WERI-Rb-1 (cell line): ENCODE results near the gene PACS1.

Experiments used
- DNase-seq: peaks from one replicate; pipeline ENCODE4 v3.0.0-alpha.2; 2020
- H3K27ac ChIP-seq: fragments of 250-450 bp; sonication (Bioruptor Pico); 2 replicates; pipeline ENCODE4 v1.5.1; 2020; ENCODE audit warnings: mild to moderate bottlenecking, moderate library complexity
- H3K27me3 ChIP-seq: fragments of 250-450 bp; sonication (Bioruptor Pico); 2 replicates; pipeline ENCODE4 v1.5.1; 2021; ENCODE audit warnings: mild to moderate bottlenecking, low read depth, moderate library complexity; ENCODE audit not compliant: insufficient read depth, severe bottlenecking
- H3K36me3 ChIP-seq: fragments of 250-450 bp; sonication (Bioruptor Pico); 2 replicates; pipeline ENCODE4 v1.5.1; 2020; ENCODE audit warnings: mild to moderate bottlenecking, moderate library complexity
- H3K4me3 ChIP-seq: 2 replicates; pipeline ENCODE4 v1.5.1; 2011; ENCODE audit warnings: low read depth, mild to moderate bottlenecking, control low read depth, low read length
- H3K9me3 ChIP-seq: fragments of 250-450 bp; sonication (Bioruptor Pico); 2 replicates; pipeline ENCODE4 v1.5.1; 2021; ENCODE audit warnings: mild to moderate bottlenecking, moderate library complexity; ENCODE audit not compliant: severe bottlenecking
- CTCF ChIP-seq: IDR thresholded peaks from 2 replicates; pipeline ENCODE4 v1.5.1; 2011; ENCODE audit warnings: low read depth, mild to moderate bottlenecking, control low read depth, inconsistent platforms, low read length

Gene PACS1

GRCh38 chr11:66068923-66069714 lies 953 bp upstream of the PACS1 start:
- Histone ChIP-seq H3K9me3 (no peaks in the 10 kb centered on the region), H3K36me3 (peaks cover 66% of the 10 kb centered on the region), H3K27me3 (no peaks in the 10 kb centered on the region), H3K4me3 (peak overlapping the region; percentile 42), H3K27ac (peak overlapping the region; percentile 92)
- peak; percentile 71 for DNase-seq
- no peak for TF ChIP-seq CTCF

- Histone ChIP-seq H3K27me3 (no peaks in the 10 kb centered on the region), H3K9me3 (no peaks in the 10 kb centered on the region), H3K27ac (peak overlapping the region; percentile 85), H3K4me3 (peak overlapping the region; percentile 78), H3K36me3 (peaks cover 58% of the 10 kb centered on the region)
- peak; percentile 22 for DNase-seq
- TF ChIP-seq CTCF, result no peak
Measured at GRCh38 chr11:66070604-66071380, 720 bp downstream of the PACS1 start.

GRCh38 chr11:66071381-66071801 lies 1.3 kb downstream of the PACS1 start:
- Histone ChIP-seq H3K4me3 (peak overlapping the region; percentile 78), H3K9me3 (no peaks in the 10 kb centered on the region), H3K36me3 (peaks cover 58% of the 10 kb centered on the region), H3K27ac (peak overlapping the region; percentile 85), H3K27me3 (no peaks in the 10 kb centered on the region)
- no peak for TF ChIP-seq CTCF
- no peak for DNase-seq

GRCh38 chr11:66072081-66072480 lies 2.0 kb downstream of the PACS1 start:
- Histone ChIP-seq H3K27me3 (no peaks in the 10 kb centered on the region), H3K9me3 (no peaks in the 10 kb centered on the region), H3K36me3 (peaks cover 58% of the 10 kb centered on the region), H3K27ac (no peak overlapping the region), H3K4me3 (no peak overlapping the region)
- no peak for TF ChIP-seq CTCF
- no peak for DNase-seq

- no peak for DNase-seq
- H3K27ac ChIP-seq, result no peak overlapping the region
- TF ChIP-seq CTCF, result no peak
- H3K4me3 ChIP-seq, result no peak overlapping the region
- no peaks in the 10 kb centered on the region for H3K27me3 ChIP-seq
- peaks cover 55% of the 10 kb centered on the region for H3K36me3 ChIP-seq
- no peaks in the 10 kb centered on the region for H3K9me3 ChIP-seq
Measured at GRCh38 chr11:66072518-66072917, 2.4 kb downstream of the PACS1 start.
